HUES48 (cell line): ENCODE measurements around the gene FLVCR2.

Experiments used
- H3K27ac ChIP-seq: one replicate; pipeline ENCODE4 v1.7.0; 2013; ENCODE audit warnings: low read depth, low read length, inconsistent platforms
- H3K27me3 ChIP-seq: 2 replicates; pipeline ENCODE4 v1.6.1; 2013; ENCODE audit warnings: mild to moderate bottlenecking, low read length; ENCODE audit not compliant: control insufficient read depth, insufficient read depth
- H3K36me3 ChIP-seq: 2 replicates; pipeline ENCODE4 v1.6.1; 2013; ENCODE audit warnings: low read length; ENCODE audit not compliant: control insufficient read depth, insufficient read depth
- H3K4me1 ChIP-seq: 2 replicates; pipeline ENCODE4 v1.6.1; 2013; ENCODE audit warnings: mild to moderate bottlenecking, low read length; ENCODE audit not compliant: control insufficient read depth, insufficient read depth
- H3K4me3 ChIP-seq: 2 replicates; pipeline ENCODE4 v1.5.1; 2013; ENCODE audit warnings: mild to moderate bottlenecking, low read depth, low read length
- H3K9ac ChIP-seq: 2 replicates; pipeline ENCODE4 v1.6.1; 2013; ENCODE audit warnings: mild to moderate bottlenecking, low read depth, low read length, moderate library complexity
- H3K9me3 ChIP-seq: 2 replicates; pipeline ENCODE4 v1.6.1; 2013; ENCODE audit warnings: low read length; ENCODE audit not compliant: control insufficient read depth, insufficient read depth

The FLVCR2 gene

GRCh38 chr14:75609606-75610475, 31.4 kb downstream of the FLVCR2 start:
- no peaks in the 10 kb centered on the region for H3K27me3 ChIP-seq
- no peak overlapping the region for H3K27ac ChIP-seq
- no peak overlapping the region for H3K9ac ChIP-seq
- no peaks in the 10 kb centered on the region for H3K4me1 ChIP-seq
- no peaks in the 10 kb centered on the region for H3K36me3 ChIP-seq
- no peak overlapping the region for H3K4me3 ChIP-seq
- H3K9me3 ChIP-seq, result no peaks in the 10 kb centered on the region

DNA sequence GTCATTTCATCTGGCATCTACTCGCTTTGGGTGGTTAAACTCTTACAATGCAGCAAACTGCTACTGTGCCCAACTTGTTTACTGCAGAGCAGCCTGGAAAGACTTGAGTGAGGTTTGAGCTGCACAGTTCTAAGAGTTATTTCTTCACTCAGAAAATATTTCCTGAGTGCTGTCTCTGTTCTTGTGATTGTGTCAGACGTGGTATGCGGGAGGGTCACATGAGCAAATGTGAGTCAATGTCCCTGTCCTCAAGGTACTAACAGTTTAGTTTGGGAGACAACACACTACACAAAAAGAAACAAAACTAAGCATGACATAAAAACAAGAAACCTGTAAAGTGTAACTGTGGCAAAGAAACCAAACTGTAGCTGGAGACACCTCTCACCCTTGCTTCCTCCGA, 32.4 kb downstream of the FLVCR2 start:
- no peak overlapping the region for H3K27ac ChIP-seq
- H3K36me3 ChIP-seq, result no peaks in the 10 kb centered on the region
- H3K9ac ChIP-seq, result no peak overlapping the region
- no peaks in the 10 kb centered on the region for H3K4me1 ChIP-seq
- no peaks in the 10 kb centered on the region for H3K27me3 ChIP-seq
- H3K4me3 ChIP-seq, result no peak overlapping the region
- no peaks in the 10 kb centered on the region for H3K9me3 ChIP-seq

DNA sequence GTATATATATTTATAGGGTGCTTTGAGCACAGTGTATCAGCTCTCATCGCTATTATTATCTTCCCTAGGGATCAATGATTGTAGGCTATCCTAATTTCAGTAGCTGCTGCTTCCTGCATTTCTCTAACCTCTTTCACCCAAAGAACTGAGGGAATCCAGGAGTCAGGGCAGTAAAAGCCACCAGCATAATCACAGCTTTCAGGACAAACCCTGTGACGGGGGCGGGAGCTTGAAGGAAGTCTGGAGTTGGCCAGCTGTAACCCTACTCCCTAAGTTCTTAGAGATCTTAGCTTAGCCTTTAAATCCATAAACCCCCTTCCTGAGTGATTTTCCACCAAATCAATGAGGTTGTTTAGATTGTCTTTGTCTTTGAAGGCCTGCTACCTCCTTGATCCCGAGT, 33.7 kb downstream of the FLVCR2 start:
- no peaks in the 10 kb centered on the region for H3K4me1 ChIP-seq
- no peak overlapping the region for H3K4me3 ChIP-seq
- H3K27me3 ChIP-seq, result no peaks in the 10 kb centered on the region
- H3K36me3 ChIP-seq, result no peaks in the 10 kb centered on the region
- no peak overlapping the region for H3K9ac ChIP-seq
- no peak overlapping the region for H3K27ac ChIP-seq
- no peaks in the 10 kb centered on the region for H3K9me3 ChIP-seq

- Histone ChIP-seq H3K4me3 (no peak overlapping the region), H3K4me1 (no peaks in the 10 kb centered on the region), H3K36me3 (no peaks in the 10 kb centered on the region), H3K9ac (no peak overlapping the region), H3K9me3 (no peaks in the 10 kb centered on the region), H3K27ac (no peak overlapping the region), H3K27me3 (no peaks in the 10 kb centered on the region)
Observed at GRCh38 chr14:75614179-75614578, 35.8 kb downstream of the FLVCR2 start.

DNA sequence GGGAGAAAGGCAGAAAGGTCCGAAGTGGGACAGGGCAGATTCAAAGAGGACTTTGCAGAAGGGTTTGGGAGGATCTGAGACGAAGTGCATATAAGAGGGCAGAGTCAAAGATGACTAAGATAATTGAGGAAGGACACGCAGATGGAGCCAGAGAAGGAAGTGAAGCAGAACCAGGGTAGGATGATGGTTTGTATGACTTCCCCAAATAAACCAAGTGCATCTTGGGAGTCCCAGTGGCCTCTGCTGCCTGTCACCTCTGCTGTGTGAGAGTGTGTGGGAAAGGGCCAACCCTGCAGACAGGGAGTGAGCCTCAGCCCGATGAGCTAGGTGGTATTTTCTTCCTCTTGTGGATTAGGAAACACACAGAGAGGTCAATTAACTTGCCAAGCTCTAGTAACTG, 36.8 kb downstream of the FLVCR2 start:
- Histone ChIP-seq H3K9me3 (no peaks in the 10 kb centered on the region), H3K36me3 (no peaks in the 10 kb centered on the region), H3K9ac (no peak overlapping the region), H3K4me3 (no peak overlapping the region), H3K27me3 (no peaks in the 10 kb centered on the region), H3K27ac (no peak overlapping the region), H3K4me1 (no peaks in the 10 kb centered on the region)

GRCh38 chr14:75619548-75619947, 41.1 kb downstream of the FLVCR2 start:
- H3K36me3 ChIP-seq, result no peaks in the 10 kb centered on the region
- H3K9ac ChIP-seq, result no peak overlapping the region
- H3K4me3 ChIP-seq, result no peak overlapping the region
- H3K4me1 ChIP-seq, result no peaks in the 10 kb centered on the region
- no peak overlapping the region for H3K27ac ChIP-seq
- no peaks in the 10 kb centered on the region for H3K27me3 ChIP-seq
- no peaks in the 10 kb centered on the region for H3K9me3 ChIP-seq

DNA sequence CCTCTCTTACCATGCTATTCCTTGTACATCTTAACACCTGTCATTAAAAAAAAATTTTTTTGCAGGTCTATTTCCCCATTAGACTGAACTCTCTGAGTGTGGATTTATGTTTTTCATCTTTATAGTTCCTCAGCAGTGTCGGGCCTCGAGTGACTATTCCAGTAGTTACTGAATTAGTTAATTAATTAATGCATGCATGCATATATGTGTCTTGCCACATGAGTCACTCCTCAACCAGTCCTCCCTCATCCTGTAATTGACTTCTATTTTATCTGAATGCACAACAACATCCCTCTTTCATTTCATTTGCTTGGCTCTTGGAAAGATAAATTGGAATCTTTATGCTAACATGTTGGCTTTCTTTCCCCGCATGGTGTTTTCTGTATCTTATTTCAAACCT, 46.6 kb downstream of the FLVCR2 start:
- no peaks in the 10 kb centered on the region for H3K9me3 ChIP-seq
- H3K4me3 ChIP-seq, result no peak overlapping the region
- H3K27me3 ChIP-seq, result no peaks in the 10 kb centered on the region
- H3K4me1 ChIP-seq, result peaks cover 5% of the 10 kb centered on the region
- no peak overlapping the region for H3K9ac ChIP-seq
- H3K27ac ChIP-seq, result no peak overlapping the region
- H3K36me3 ChIP-seq, result no peaks in the 10 kb centered on the region

- Histone ChIP-seq H3K27me3 (no peaks in the 10 kb centered on the region), H3K36me3 (no peaks in the 10 kb centered on the region), H3K4me1 (peaks cover 19% of the 10 kb centered on the region), H3K27ac (no peak overlapping the region), H3K9me3 (no peaks in the 10 kb centered on the region), H3K4me3 (no peak overlapping the region), H3K9ac (no peak overlapping the region)
Observed at GRCh38 chr14:75626396-75626795, 48.0 kb downstream of the FLVCR2 start.

DNA sequence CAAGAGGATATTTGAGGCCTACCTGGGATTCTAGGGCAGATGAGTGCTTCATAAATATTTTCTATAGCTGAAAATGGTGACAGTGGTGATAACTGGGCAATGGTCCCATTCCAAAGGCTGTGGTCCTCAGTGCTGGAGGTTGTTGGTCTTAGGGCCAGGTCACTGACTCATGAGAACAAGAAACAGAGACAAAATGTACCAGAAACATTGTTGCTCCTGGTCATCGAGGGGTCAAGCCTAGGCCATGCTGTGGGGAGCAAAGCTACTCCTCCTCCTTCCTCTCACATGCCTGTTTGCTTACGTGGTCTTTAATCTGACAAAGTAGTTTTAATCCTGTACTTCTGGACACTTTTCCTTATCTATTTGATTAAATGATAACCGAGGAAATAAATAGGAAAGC, 48.4 kb downstream of the FLVCR2 start:
- Histone ChIP-seq H3K36me3 (no peaks in the 10 kb centered on the region), H3K9ac (no peak overlapping the region), H3K27me3 (no peaks in the 10 kb centered on the region), H3K4me1 (peaks cover 24% of the 10 kb centered on the region), H3K27ac (no peak overlapping the region), H3K9me3 (no peaks in the 10 kb centered on the region), H3K4me3 (no peak overlapping the region)

- Histone ChIP-seq H3K4me3 (no peak overlapping the region), H3K4me1 (peaks cover 28% of the 10 kb centered on the region), H3K9ac (no peak overlapping the region), H3K36me3 (no peaks in the 10 kb centered on the region), H3K27ac (no peak overlapping the region), H3K27me3 (no peaks in the 10 kb centered on the region), H3K9me3 (no peaks in the 10 kb centered on the region)
Observed at GRCh38 chr14:75627406-75627805, 49.0 kb downstream of the FLVCR2 start.

DNA sequence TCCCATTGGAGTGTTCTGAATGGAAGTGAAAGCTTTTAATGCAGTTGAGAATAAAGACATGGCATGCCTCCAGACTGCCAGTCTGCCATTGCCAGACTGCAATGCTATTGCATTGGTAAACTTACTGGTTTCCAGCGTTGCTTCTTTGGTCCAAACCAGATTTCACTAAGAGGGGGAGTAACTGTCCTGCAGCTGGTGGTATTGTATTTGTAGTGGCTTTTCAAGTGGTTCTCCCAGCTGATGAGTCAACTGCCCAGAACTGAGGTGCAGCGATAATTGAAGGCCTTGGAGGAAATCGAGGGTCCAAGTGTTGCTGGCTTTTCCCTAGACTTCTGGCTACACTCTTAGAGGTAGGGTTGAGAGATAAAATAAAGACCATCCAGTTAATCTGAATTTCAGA, 50.4 kb downstream of the FLVCR2 start:
- H3K27me3 ChIP-seq, result no peaks in the 10 kb centered on the region
- H3K36me3 ChIP-seq, result no peaks in the 10 kb centered on the region
- no peak overlapping the region for H3K4me3 ChIP-seq
- H3K9me3 ChIP-seq, result no peaks in the 10 kb centered on the region
- no peak overlapping the region for H3K9ac ChIP-seq
- H3K4me1 ChIP-seq, result peaks cover 32% of the 10 kb centered on the region
- H3K27ac ChIP-seq, result no peak overlapping the region
